GM13976 (cell line): Measurements from ENCODE around the gene RAD51B.

Source experiments
- DNase-seq: peaks from one replicate; pipeline ENCODE4 v3.0.0; 2012; ENCODE audit warnings: low spot score
- CTCF ChIP-seq: IDR thresholded peaks from 2 replicates; pipeline ENCODE4 v1.5.1; 2012; ENCODE audit warnings: borderline replicate concordance, mild to moderate bottlenecking; ENCODE audit not compliant: insufficient read depth; ENCODE audit errors: extremely low read depth, missing control alignments, control extremely low read depth
- in situ Hi-C: fragments of 300-500 bp; cut with MboI; formaldehyde crosslinking; loops from one replicate; pipeline ENCODE4 v1.12.0; 2022; ENCODE audit warnings: low sequenced_read_pairs, mixed read lengths, inconsistent platforms; ENCODE audit not compliant: unreplicated experiment

The RAD51B gene

GRCh38 chr14:68486033-68486732 lies 666.6 kb downstream of the RAD51B start:
- in situ Hi-C loops = no loop called here
- no peak for TF ChIP-seq CTCF
- DNase-seq = no peak

- in situ Hi-C loops = no loop called here
- DNase-seq = no peak
- no peak for TF ChIP-seq CTCF
Measured at GRCh38 chr14:68486809-68487208, 667.2 kb downstream of the RAD51B start.

GRCh38 chr14:68487805-68488590 lies 668.4 kb downstream of the RAD51B start:
- DNase-seq = no peak
- in situ Hi-C loops = no loop called here

GRCh38 chr14:68491793-68492192 lies 672.2 kb downstream of the RAD51B start:
- in situ Hi-C loops = no loop called here
- DNase-seq = peak; percentile 40
- peak; percentile 15 for TF ChIP-seq CTCF

More at GRCh38 chr14:68487805-68488590, 668.4 kb downstream of the RAD51B start:
- no peak for TF ChIP-seq CTCF

GRCh38 chr14:68492381-68493151 lies 673.0 kb downstream of the RAD51B start:
- no peak for DNase-seq
- in situ Hi-C loops = no loop called here
- no peak for TF ChIP-seq CTCF

GRCh38 chr14:68493152-68493911 lies 673.8 kb downstream of the RAD51B start:
- no peak for TF ChIP-seq CTCF
- no peak for DNase-seq
- in situ Hi-C loops = no loop called here
